ENCODE results near the gene ENG.

The ENG gene

GRCh38 chr9:127826253-127826913 lies 28.1 kb downstream of the ENG start:
- H3K4me3 ChIP-seq (ENCODE audit: low read depth, low read length), result no peak overlapping the region
- in situ Hi-C loops (cut with HindIII; ENCODE audit: low pct_ligation_motif_present, low sequenced_read_pairs), result no loop called here
- H3K27me3 ChIP-seq (replicated peaks), result no peaks in the 10 kb centered on the region
- no peak for TF ChIP-seq CTCF (IDR thresholded peaks at IDR 0.05; ENCODE audit: low read depth, low read length, missing control alignments)
- no peak overlapping the region for H3K27ac ChIP-seq
- no peak for DNase-seq
- peaks cover 37% of the 10 kb centered on the region for H3K36me3 ChIP-seq (replicated peaks)

GRCh38 chr9:127825319-127826051 lies 29.0 kb downstream of the ENG start:
- Histone ChIP-seq H3K27me3 (replicated peaks) (no peaks in the 10 kb centered on the region), H3K36me3 (replicated peaks) (peaks cover 42% of the 10 kb centered on the region), H3K27ac (no peak overlapping the region), H3K4me3 (ENCODE audit: low read depth, low read length) (no peak overlapping the region)
- TF ChIP-seq CTCF (IDR thresholded peaks at IDR 0.05; ENCODE audit: low read depth, low read length, missing control alignments), result peak; percentile 61
- no peak for DNase-seq
- in situ Hi-C loops (cut with HindIII; ENCODE audit: low pct_ligation_motif_present, low sequenced_read_pairs), result no loop called here

GRCh38 chr9:127822108-127822507 lies 32.4 kb downstream of the ENG start:
- peaks cover 68% of the 10 kb centered on the region for H3K36me3 ChIP-seq (replicated peaks)
- no peaks in the 10 kb centered on the region for H3K27me3 ChIP-seq (replicated peaks)
- H3K4me3 ChIP-seq (ENCODE audit: low read depth, low read length), result no peak overlapping the region
- H3K27ac ChIP-seq, result no peak overlapping the region
- no peak for DNase-seq
- no peak for TF ChIP-seq CTCF (IDR thresholded peaks at IDR 0.05; ENCODE audit: low read depth, low read length, missing control alignments)
- in situ Hi-C loops (cut with HindIII; ENCODE audit: low pct_ligation_motif_present, low sequenced_read_pairs), result no loop called here

GRCh38 chr9:127818574-127818973 lies 35.9 kb downstream of the ENG start:
- no peaks in the 10 kb centered on the region for H3K27me3 ChIP-seq (replicated peaks)
- H3K36me3 ChIP-seq (replicated peaks), result peaks cover 62% of the 10 kb centered on the region
- no peak for DNase-seq
- TF ChIP-seq CTCF (IDR thresholded peaks at IDR 0.05; ENCODE audit: low read depth, low read length, missing control alignments), result no peak
- in situ Hi-C loops (cut with HindIII; ENCODE audit: low pct_ligation_motif_present, low sequenced_read_pairs), result no loop called here
- no peak overlapping the region for H3K27ac ChIP-seq
- no peak overlapping the region for H3K4me3 ChIP-seq (ENCODE audit: low read depth, low read length)

- in situ Hi-C loops (cut with HindIII; ENCODE audit: low pct_ligation_motif_present, low sequenced_read_pairs), result no loop called here
- no peaks in the 10 kb centered on the region for H3K27me3 ChIP-seq (replicated peaks)
- no peak for TF ChIP-seq CTCF (IDR thresholded peaks at IDR 0.05; ENCODE audit: low read depth, low read length, missing control alignments)
Measured at GRCh38 chr9:127817881-127818434, 36.5 kb downstream of the ENG start.

More at GRCh38 chr9:127817881-127818434, 36.5 kb downstream of the ENG start:
- H3K4me3 ChIP-seq (ENCODE audit: low read depth, low read length), result no peak overlapping the region
- no peak for DNase-seq
- H3K27ac ChIP-seq, result no peak overlapping the region
- H3K36me3 ChIP-seq (replicated peaks), result peaks cover 67% of the 10 kb centered on the region

Data from brain microvascular endothelial cell (primary cell).